ELF-1 (cell line): ENCODE measurements around the gene PROM1.

ENCODE experiments used
- DNase-seq: peaks from one replicate; pipeline ENCODE4 v3.0.0-alpha.2; 2016; ENCODE audit warnings: low read depth, low spot score

Gene PROM1

DNA sequence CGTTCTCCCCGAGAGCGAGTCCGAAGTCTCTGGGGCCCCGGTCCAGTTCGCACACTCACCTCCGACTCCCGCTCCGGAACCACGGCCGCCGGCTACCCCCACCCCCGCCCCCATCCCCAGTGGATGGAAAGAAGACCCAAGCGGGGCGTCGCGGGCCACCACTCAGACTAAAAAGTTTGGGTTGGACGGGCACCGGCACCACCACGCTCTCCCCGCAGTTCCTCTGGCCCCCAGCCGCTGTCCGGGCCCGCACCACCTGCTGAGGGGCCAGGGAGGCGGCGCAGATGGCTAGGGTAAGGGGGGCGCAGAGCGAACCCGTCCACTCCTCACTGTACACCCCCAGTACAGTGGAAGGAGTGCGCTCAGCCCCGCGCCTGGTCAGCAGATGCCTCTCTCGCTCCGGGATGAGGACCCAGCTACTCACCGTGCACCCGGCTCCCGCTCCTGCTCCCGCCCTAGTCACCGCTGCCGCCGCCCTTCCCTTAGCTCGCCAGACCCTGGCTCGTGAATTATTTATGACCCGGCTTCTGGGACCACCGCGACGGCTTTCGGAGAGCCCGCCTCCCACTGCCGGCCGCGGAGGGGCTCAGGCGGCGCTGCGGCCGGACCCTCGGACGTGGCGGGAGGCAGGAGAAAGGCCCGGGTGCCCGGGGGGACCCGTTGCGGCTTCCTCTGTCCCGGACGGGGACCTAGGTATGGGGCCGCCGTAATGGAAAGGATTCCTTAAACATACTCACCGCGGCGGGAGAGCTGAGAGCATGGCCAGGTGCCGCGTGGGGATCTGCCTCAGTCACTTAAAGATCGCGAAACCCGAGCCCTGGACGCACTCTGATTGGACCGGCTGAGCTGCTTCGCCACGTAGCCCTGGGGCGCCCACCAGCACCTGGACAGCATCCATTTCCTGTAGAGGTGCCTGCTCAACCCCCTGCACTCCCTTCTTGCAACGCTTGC is at the start of gene PROM1:
Gene PROM1, minus strand, starts transcription at position 783 of the 951 bp plus-strand sequence. CDS start 8,117 bp downstream, outside the sequence.
- peak; percentile 86 for DNase-seq

DNA sequence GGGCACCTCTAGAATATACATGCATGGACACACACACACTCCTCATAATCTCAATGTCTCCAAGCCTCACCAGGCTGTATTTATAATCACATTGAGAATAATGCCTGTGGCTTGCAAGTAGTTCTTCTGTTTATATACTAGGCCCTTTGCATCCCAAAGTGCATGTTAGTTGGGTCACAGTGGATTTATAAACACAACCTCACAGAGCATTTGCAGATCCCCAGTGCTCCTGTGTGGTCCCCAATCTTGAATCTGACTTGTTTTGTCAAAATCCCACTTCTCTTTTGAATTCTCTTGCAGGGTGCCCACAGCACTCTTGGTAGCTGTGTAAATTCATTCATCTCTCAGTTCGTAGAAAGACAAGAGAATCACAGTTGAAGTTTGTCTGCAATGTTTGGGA is 49.6 kb upstream of the PROM1 start:
- DNase-seq: no peak

- DNase-seq: no peak
Observed at GRCh38 chr4:16131293-16131692, 47.5 kb upstream of the PROM1 start.

GRCh38 chr4:16129336-16129735 is 45.5 kb upstream of the PROM1 start:
- DNase-seq: peak; percentile 37

DNA sequence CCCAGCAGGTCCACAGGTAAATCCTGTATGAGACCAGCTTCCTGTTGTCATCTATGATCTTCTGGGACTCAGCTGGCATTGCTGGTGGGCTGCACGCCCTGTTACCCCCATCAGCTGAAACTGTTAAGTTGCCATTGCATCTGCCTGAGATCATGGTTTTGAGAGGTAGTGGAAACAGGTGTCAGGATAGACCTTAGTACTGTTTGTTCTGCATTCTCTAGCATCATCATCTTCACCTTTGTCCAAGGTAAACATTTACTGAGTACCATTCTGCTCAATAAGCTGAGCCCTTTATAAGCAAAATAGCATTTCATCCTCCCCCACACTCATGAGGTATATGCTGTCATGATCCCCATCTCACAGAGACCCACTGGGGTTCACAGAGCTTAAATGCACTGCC is 42.9 kb upstream of the PROM1 start:
- DNase-seq: no peak

GRCh38 chr4:16125571-16126445 is 42.0 kb upstream of the PROM1 start:
- peak; percentile 76 for DNase-seq

DNA sequence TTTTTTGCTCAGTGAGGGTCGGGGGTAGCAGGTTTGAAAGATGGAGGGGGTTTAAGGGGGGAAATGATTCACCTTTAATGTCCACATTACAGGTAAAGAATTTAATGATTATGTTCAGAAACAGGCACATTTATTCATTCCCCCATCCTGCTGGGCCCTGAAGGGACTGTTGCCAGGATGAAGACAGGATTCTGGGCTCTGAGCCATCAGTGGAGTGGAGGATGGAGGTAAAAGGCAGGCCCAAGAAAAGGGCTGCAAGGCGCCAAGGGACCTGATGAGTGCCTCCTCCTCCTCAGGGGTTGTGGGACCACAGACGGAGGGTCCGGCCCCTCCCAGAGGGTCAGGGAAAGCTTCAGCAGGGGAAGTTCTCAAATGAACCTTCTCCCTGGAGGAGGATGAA is 40.4 kb upstream of the PROM1 start:
- DNase-seq: no peak

GRCh38 chr4:16123356-16124084 is 39.7 kb upstream of the PROM1 start:
- no peak for DNase-seq

DNA sequence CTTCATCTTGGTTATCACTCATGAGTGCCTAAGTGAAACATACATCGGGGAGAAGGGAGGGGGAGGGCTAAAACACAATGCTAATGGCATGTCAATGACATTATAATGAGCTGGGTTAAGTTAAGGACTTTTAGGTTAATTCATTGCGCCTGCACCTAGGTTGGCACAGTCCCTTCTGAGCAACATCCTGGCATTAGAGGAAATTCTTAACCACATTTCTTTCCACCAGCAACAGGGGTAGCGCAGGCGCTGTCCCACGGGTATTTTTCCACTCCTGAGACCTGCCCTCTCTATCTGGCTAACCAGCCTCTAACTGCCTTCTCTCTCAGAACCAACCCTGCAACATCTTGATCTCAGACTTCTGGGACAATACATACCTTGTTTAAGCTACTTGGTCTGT is 39.0 kb upstream of the PROM1 start:
- DNase-seq: no peak

- no peak for DNase-seq
Observed at GRCh38 chr4:16122308-16122711, 38.5 kb upstream of the PROM1 start.

DNA sequence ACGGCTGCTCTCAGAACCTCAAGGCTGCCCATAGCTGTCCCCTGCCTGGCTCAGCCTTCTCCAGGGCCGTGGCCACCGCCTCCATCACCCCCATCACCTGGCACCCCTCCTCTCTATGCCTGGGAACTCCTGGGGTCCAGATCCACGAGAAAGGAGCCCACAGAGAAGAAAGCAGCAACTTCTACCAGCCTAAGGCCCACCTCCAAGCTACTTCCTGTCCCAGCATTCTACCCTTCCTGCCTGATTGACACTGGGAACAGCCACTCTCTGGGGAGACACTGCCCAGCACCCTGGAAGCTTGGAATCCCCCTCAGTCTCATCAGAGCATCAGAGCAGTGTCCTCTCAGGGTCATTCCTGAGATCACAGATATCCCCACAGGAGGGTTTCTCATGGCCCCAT is 36.9 kb upstream of the PROM1 start:
- DNase-seq: no peak

- DNase-seq: no peak
Observed at GRCh38 chr4:16119981-16120380, 36.2 kb upstream of the PROM1 start.

- DNase-seq: no peak
Observed at GRCh38 chr4:16118090-16118489, 34.3 kb upstream of the PROM1 start.

GRCh38 chr4:16117164-16117563 is 33.3 kb upstream of the PROM1 start:
- no peak for DNase-seq

GRCh38 chr4:16116493-16116990 is 32.7 kb upstream of the PROM1 start:
- no peak for DNase-seq

DNA sequence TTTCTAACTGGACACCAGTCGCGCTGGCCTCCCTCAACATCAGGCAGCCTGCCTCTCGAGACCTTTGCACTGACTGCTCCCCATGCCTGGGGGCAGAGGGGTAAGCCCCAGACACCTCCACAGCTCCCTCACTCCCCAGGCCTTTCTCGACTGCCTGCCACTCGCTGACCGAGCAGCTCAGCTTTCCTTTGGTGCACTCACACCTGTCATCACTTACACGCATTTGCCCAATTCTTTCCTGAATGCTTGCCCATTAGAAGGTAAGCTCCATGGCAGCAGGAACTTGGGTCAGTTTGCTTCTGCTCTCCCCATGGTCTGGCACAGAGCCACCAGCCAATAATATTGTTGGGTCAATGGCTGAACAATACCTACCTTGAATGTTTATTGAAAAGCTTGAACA is 32.2 kb upstream of the PROM1 start:
- no peak for DNase-seq

- DNase-seq: no peak
Observed at GRCh38 chr4:16114546-16114945, 30.7 kb upstream of the PROM1 start.

DNA sequence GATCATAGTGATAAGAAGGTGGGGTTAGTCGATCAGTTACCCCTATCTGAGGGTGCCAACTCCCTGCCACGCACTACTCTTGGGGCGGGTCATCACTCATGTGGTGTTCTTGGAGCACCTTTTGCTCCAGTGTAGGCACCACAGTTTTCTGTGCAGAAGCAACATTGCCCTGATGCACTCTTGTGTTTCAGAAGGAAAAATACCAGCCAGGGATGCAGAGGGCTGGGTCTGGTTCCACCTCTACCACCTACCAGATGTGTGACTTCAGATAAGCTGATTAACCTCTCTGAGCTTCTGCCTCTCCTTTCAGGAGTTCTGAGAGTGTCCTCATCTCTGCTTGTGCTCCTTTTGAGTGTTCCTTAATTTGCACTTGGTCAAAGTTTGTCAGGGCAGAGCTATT is 29.9 kb upstream of the PROM1 start:
- DNase-seq: no peak

GRCh38 chr4:16111533-16111932 is 27.7 kb upstream of the PROM1 start:
- DNase-seq: no peak

GRCh38 chr4:16110661-16111290 is 27.0 kb upstream of the PROM1 start:
- DNase-seq: no peak

GRCh38 chr4:16110199-16110598 is 26.4 kb upstream of the PROM1 start:
- no peak for DNase-seq
